ENCODE measurements around the gene CRKL. TPM values are rescaled to one million over a fixed set of nuclear protein-coding genes. Genes with fewer than 3 reads are reported as not detected.

CRKL gene
- total RNA-seq, 4 donors from 2014 or later: 38.5 to 47.8 (median 42.1) TPM

GRCh38 chr22:20964799-20965103 is 47.5 kb downstream of the CRKL start:
- intact Hi-C loops (cut with DNase I): loop anchor here (5.0 kb wide), 1 partner anchor 53 kb away; the partner anchor contains the start of gene P2RX6
- Histone ChIP-seq H3K9me3 (no peaks in the 10 kb centered on the region), H3K27me3 (no peaks in the 10 kb centered on the region), H3K4me1 (peaks cover 4 to 9% of the 10 kb centered on the region in 2 donors), H3K4me3 (replicated peaks in 1 of 3) (peak overlapping the region in 1 of 3 donors; percentile 32), H3K36me3 (no peaks in the 10 kb centered on the region), H3K27ac (no peak overlapping the region)
- TF ChIP-seq CTCF (IDR thresholded peaks at IDR 0.05): no peak
- TF ChIP-seq POLR2A (IDR thresholded peaks at IDR 0.05): no peak
- no peak for DNase-seq
- 10 to 15% methylated on average over 1 to 5 of the region's 28 CpGs for WGBS, 2 donors

GRCh38 chr22:20965104-20965887 is 48.1 kb downstream of the CRKL start:
- peak; percentile 24 to 39 for DNase-seq
- H3K4me3 ChIP-seq (replicated peaks in 1 of 3): peak overlapping the region in 1 of 3 donors; percentile 32
- H3K4me1 ChIP-seq: peaks cover 4 to 9% of the 10 kb centered on the region in 2 donors
- WGBS, 2 donors: 58% methylated on average over 7 of the region's 65 CpGs; no CpG with 5 or more reads in 1 of the 2 donors
- H3K27me3 ChIP-seq: no peaks in the 10 kb centered on the region
- TF ChIP-seq CTCF (IDR thresholded peaks at IDR 0.05) (no peak), POLR2A (IDR thresholded peaks at IDR 0.05) (no peak)
- H3K36me3 ChIP-seq: no peaks in the 10 kb centered on the region
- intact Hi-C loops (cut with DNase I): loop anchor here (5.0 kb wide), 1 partner anchor 52 kb away; the partner anchor contains the start of gene P2RX6
- no peak overlapping the region for H3K27ac ChIP-seq
- H3K9me3 ChIP-seq: no peaks in the 10 kb centered on the region

GRCh38 chr22:20965888-20966855 is 49.0 kb downstream of the CRKL start:
- peaks cover 4 to 9% of the 10 kb centered on the region in 2 donors for H3K4me1 ChIP-seq
- intact Hi-C loops (cut with DNase I): loop anchor here (5.0 kb wide), 1 partner anchor 51 kb away; the partner anchor contains the start of gene P2RX6
- WGBS, 2 donors: 78 to 82% methylated on average over 4 to 7 of the region's 13 CpGs
- no peak for DNase-seq
- no peaks in the 10 kb centered on the region for H3K27me3 ChIP-seq
- H3K36me3 ChIP-seq: no peaks in the 10 kb centered on the region
- TF ChIP-seq POLR2A (IDR thresholded peaks at IDR 0.05): no peak
- TF ChIP-seq CTCF (IDR thresholded peaks at IDR 0.05): no peak
- no peak overlapping the region for H3K27ac ChIP-seq
- no peak overlapping the region for H3K4me3 ChIP-seq (replicated peaks in 1 of 3)
- H3K9me3 ChIP-seq: no peaks in the 10 kb centered on the region

- Histone ChIP-seq H3K4me3 (replicated peaks in 1 of 3) (no peak within 1 kb of the TSS), H3K36me3 (no peaks in the 10 kb centered on the region), H3K27ac (no peak within 1 kb of the TSS), H3K27me3 (no peaks in the 10 kb centered on the region), H3K9me3 (no peaks in the 10 kb centered on the region), H3K4me1 (peaks cover 4 to 9% of the 10 kb centered on the region in 2 donors)
- TF ChIP-seq POLR2A (IDR thresholded peaks at IDR 0.05) (no peak), CTCF (IDR thresholded peaks at IDR 0.05) (no peak)
- no peak for DNase-seq
- 61 to 73% methylated on average over 12 of the region's 22 CpGs for WGBS, 2 donors
- intact Hi-C loops (cut with DNase I): loop anchor here (5.0 kb wide), 1 partner anchor 50 kb away; the partner anchor contains the start of gene P2RX6
Observed at GRCh38 chr22:20966883-20967696, 49.9 kb downstream of the CRKL start, which contains the start of gene AIFM3. AIFM3 (plus strand) TSS chr22:20967255; CDS start chr22:20967945, 690 bp downstream.
